ENCODE measurements around the gene RSPH3.
"Not testable (repeated sequence)": the region's sequence is repeated elsewhere in the genome, so short reads cannot be mapped to it uniquely, and the experiment has no call there.

Gene RSPH3

DNA sequence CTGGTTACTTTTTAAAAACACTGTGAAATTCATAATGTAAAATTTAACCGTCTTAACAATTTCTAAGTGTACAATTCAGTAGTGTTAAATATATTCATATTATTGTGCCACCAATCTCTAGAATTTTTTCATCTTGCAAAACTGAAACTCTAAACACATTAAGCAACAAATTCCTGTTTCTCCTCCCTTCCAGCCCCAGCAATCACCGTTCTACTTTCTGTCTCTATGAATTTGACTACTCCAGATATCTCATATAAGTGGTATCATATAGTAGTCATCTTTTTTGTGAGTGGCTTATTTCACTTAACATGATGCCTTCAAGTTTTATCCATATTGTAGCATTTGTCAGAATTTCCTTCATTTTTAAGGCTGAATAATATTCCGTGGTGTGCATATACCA, 44.7 kb downstream of the RSPH3 start:
- intact Hi-C loops (cut with DNase I; ENCODE audit: low total_unique reads): no loop called here
- H3K4me3 ChIP-seq: no peak overlapping the region
- TF ChIP-seq, protein P1, sequence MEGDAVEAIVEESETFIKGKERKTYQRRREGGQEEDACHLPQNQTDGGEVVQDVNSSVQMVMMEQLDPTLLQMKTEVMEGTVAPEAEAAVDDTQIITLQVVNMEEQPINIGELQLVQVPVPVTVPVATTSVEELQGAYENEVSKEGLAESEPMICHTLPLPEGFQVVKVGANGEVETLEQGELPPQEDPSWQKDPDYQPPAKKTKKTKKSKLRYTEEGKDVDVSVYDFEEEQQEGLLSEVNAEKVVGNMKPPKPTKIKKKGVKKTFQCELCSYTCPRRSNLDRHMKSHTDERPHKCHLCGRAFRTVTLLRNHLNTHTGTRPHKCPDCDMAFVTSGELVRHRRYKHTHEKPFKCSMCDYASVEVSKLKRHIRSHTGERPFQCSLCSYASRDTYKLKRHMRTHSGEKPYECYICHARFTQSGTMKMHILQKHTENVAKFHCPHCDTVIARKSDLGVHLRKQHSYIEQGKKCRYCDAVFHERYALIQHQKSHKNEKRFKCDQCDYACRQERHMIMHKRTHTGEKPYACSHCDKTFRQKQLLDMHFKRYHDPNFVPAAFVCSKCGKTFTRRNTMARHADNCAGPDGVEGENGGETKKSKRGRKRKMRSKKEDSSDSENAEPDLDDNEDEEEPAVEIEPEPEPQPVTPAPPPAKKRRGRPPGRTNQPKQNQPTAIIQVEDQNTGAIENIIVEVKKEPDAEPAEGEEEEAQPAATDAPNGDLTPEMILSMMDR (IDR thresholded peaks at IDR 0.05): no peak

GRCh38 chr6:158954753-158955152, 45.2 kb downstream of the RSPH3 start:
- TF ChIP-seq, protein P1 (IDR thresholded peaks at IDR 0.05): no peak

More for the DNA sequence above, 44.7 kb downstream of the RSPH3 start:
- Histone ChIP-seq H3K4me1 (no peaks in the 10 kb centered on the region), H3K9me3 (no peaks in the 10 kb centered on the region), H3K27me3 (no peaks in the 10 kb centered on the region), H3K27ac (no peak overlapping the region), H3K36me3 (no peaks in the 10 kb centered on the region)
- no peak for DNase-seq

GRCh38 chr6:158952011-158952410, 48.0 kb downstream of the RSPH3 start:
- DNase-seq; H3K4me3 ChIP-seq; intact Hi-C loops (cut with DNase I; ENCODE audit: low total_unique reads); H3K4me1 ChIP-seq; H3K9me3 ChIP-seq; H3K27me3 ChIP-seq; H3K27ac ChIP-seq; H3K36me3 ChIP-seq: not testable (repeated sequence)

More at GRCh38 chr6:158954753-158955152, 45.2 kb downstream of the RSPH3 start:
- no peak overlapping the region for H3K27ac ChIP-seq
- no peak for DNase-seq
- H3K4me1 ChIP-seq: no peaks in the 10 kb centered on the region
- intact Hi-C loops (cut with DNase I; ENCODE audit: low total_unique reads): no loop called here
- H3K36me3 ChIP-seq: no peaks in the 10 kb centered on the region
- no peaks in the 10 kb centered on the region for H3K27me3 ChIP-seq
- H3K4me3 ChIP-seq: no peak overlapping the region
- no peaks in the 10 kb centered on the region for H3K9me3 ChIP-seq

DNA sequence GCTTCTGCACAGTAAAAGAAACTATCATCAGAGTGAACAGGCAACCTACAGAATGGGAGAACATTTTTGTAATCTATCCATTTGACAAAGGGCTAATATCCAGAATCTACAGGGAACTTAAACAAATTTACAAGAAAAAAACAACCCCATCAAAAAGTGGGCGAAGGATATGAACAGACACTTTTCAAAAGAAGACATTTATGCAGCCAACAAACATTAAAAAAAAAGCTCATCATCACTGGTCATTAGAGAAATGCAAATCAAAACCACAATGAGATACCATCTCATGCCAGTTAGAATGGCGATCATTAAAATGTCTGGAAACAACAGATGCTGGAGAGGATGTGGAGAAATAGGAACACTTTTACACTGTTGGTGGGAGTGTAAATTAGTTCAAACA, 48.4 kb downstream of the RSPH3 start:
- H3K27ac ChIP-seq; intact Hi-C loops (cut with DNase I; ENCODE audit: low total_unique reads); H3K36me3 ChIP-seq; H3K9me3 ChIP-seq; H3K4me1 ChIP-seq; DNase-seq; H3K27me3 ChIP-seq; H3K4me3 ChIP-seq: not testable (repeated sequence)

- H3K9me3 ChIP-seq: no peaks in the 10 kb centered on the region
- TF ChIP-seq, protein P1 (IDR thresholded peaks at IDR 0.05): no peak
- intact Hi-C loops (cut with DNase I; ENCODE audit: low total_unique reads): no loop called here
These were observed 52.7 kb downstream of the RSPH3 start for GRCh38 chr6:158947284-158947683.

GRCh38 chr6:158943380-158944032, 56.5 kb downstream of the RSPH3 start:
- no peaks in the 10 kb centered on the region for H3K36me3 ChIP-seq
- TF ChIP-seq, protein P1 (IDR thresholded peaks at IDR 0.05): no peak
- no peaks in the 10 kb centered on the region for H3K27me3 ChIP-seq
- no peak for DNase-seq
- H3K27ac ChIP-seq: no peak overlapping the region
- intact Hi-C loops (cut with DNase I; ENCODE audit: low total_unique reads): no loop called here
- peaks cover 0 to 12% (median 2%) of the 10 kb centered on the region in 4 donors for H3K4me1 ChIP-seq
- no peak overlapping the region for H3K4me3 ChIP-seq
- H3K9me3 ChIP-seq: no peaks in the 10 kb centered on the region

More at GRCh38 chr6:158947284-158947683, 52.7 kb downstream of the RSPH3 start:
- Histone ChIP-seq H3K4me1 (no peaks in the 10 kb centered on the region), H3K36me3 (no peaks in the 10 kb centered on the region), H3K27ac (no peak overlapping the region), H3K4me3 (no peak overlapping the region), H3K27me3 (no peaks in the 10 kb centered on the region)
- no peak for DNase-seq

DNA sequence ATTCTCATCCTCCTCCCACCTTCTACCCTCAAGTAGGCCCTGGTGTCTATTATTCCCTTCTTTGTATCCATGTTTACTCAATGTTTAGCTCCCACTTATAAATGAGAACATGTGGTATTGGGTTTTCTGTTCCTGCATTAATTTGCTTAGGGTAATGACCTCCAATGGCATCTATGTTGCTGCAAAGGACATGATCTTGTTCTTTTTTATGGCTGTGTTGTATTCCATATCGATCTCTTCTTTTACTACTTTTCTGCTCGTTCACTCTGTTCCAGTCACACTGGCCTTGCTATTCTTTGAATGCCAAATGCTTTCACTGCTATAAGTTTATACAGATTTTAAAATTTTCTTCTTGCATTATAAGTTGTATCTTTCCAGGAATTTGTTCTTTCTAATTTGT, 57.7 kb downstream of the RSPH3 start:
- no peak overlapping the region for H3K4me3 ChIP-seq
- peaks cover 0 to 12% (median 2%) of the 10 kb centered on the region in 4 donors for H3K4me1 ChIP-seq
- H3K9me3 ChIP-seq: no peaks in the 10 kb centered on the region
- H3K27me3 ChIP-seq: no peaks in the 10 kb centered on the region
- no peaks in the 10 kb centered on the region for H3K36me3 ChIP-seq
- TF ChIP-seq, protein P1 (IDR thresholded peaks at IDR 0.05): no peak
- no peak overlapping the region for H3K27ac ChIP-seq
- no peak for DNase-seq
- intact Hi-C loops (cut with DNase I; ENCODE audit: low total_unique reads): no loop called here
